ENCODE data around the gene DNM2. TPM values are rescaled to one million over a fixed set of nuclear protein-coding genes. Genes with fewer than 3 reads are reported as not detected.

DNM2 gene
- total RNA-seq, 1 donor from 2014 or later, result 227 TPM

- peaks cover 6% of the 10 kb centered on the region for H3K36me3 Mint-ChIP-seq (ENCODE audit: unreplicated experiment)
- H3K27ac Mint-ChIP-seq (ENCODE audit: unreplicated experiment), result no peak overlapping the region
- H3K27me3 Mint-ChIP-seq (ENCODE audit: unreplicated experiment), result peaks cover 12% of the 10 kb centered on the region
- TF ChIP-seq CTCF (IDR thresholded peaks at IDR 0.05; ENCODE audit: partially characterized antibody, unreplicated experiment), result no peak
- DNase-seq, result no peak
- H3K9me3 Mint-ChIP-seq (ENCODE audit: unreplicated experiment), result peaks cover 7% of the 10 kb centered on the region
- H3K4me3 Mint-ChIP-seq (ENCODE audit: unreplicated experiment), result no peak overlapping the region
- no peaks in the 10 kb centered on the region for H3K4me1 Mint-ChIP-seq (ENCODE audit: low read depth, unreplicated experiment)
These were observed 128.8 kb downstream of the DNM2 start for GRCh38 chr19:10846500-10847202.

GRCh38 chr19:10848230-10848856 is 130.5 kb downstream of the DNM2 start, which contains the start of gene C19orf38:
C19orf38 (plus strand) TSS chr19:10848415; CDS start chr19:10848509, 94 bp downstream.
- Mint-ChIP-seq H3K4me3 (ENCODE audit: unreplicated experiment) (no peak within 1 kb of the TSS), H3K4me1 (ENCODE audit: low read depth, unreplicated experiment) (no peaks in the 10 kb centered on the region), H3K36me3 (ENCODE audit: unreplicated experiment) (peaks cover 6% of the 10 kb centered on the region), H3K9me3 (ENCODE audit: unreplicated experiment) (peaks cover 7% of the 10 kb centered on the region), H3K27me3 (ENCODE audit: unreplicated experiment) (peaks cover 10% of the 10 kb centered on the region), H3K27ac (ENCODE audit: unreplicated experiment) (no peak within 1 kb of the TSS)
- no peak for DNase-seq
- no peak for TF ChIP-seq CTCF (IDR thresholded peaks at IDR 0.05; ENCODE audit: partially characterized antibody, unreplicated experiment)

GRCh38 chr19:10850631-10851030 is 132.8 kb downstream of the DNM2 start:
- Mint-ChIP-seq H3K36me3 (ENCODE audit: unreplicated experiment) (peaks cover 6% of the 10 kb centered on the region), H3K4me1 (ENCODE audit: low read depth, unreplicated experiment) (no peaks in the 10 kb centered on the region), H3K27me3 (ENCODE audit: unreplicated experiment) (peaks cover 8% of the 10 kb centered on the region), H3K4me3 (ENCODE audit: unreplicated experiment) (no peak overlapping the region), H3K9me3 (ENCODE audit: unreplicated experiment) (peaks cover 7% of the 10 kb centered on the region), H3K27ac (ENCODE audit: unreplicated experiment) (no peak overlapping the region)
- TF ChIP-seq CTCF (IDR thresholded peaks at IDR 0.05; ENCODE audit: partially characterized antibody, unreplicated experiment), result no peak
- no peak for DNase-seq

GRCh38 chr19:10852098-10852800 is 134.4 kb downstream of the DNM2 start:
- H3K36me3 Mint-ChIP-seq (ENCODE audit: unreplicated experiment), result no peaks in the 10 kb centered on the region

More at GRCh38 chr19:10852098-10852800, 134.4 kb downstream of the DNM2 start:
- no peak for TF ChIP-seq CTCF (IDR thresholded peaks at IDR 0.05; ENCODE audit: partially characterized antibody, unreplicated experiment)
- Mint-ChIP-seq H3K9me3 (ENCODE audit: unreplicated experiment) (peaks cover 1% of the 10 kb centered on the region), H3K4me1 (ENCODE audit: low read depth, unreplicated experiment) (no peaks in the 10 kb centered on the region), H3K27ac (ENCODE audit: unreplicated experiment) (no peak overlapping the region), H3K27me3 (ENCODE audit: unreplicated experiment) (peaks cover 6% of the 10 kb centered on the region), H3K4me3 (ENCODE audit: unreplicated experiment) (no peak overlapping the region)
- DNase-seq, result no peak
